ENCODE results near the gene ABCA13. TPM values are rescaled to one million over a fixed set of nuclear protein-coding genes. Genes with fewer than 3 reads are reported as not detected.

The ABCA13 gene
- total RNA-seq, 1 donor from 2014 or later: not detected

- intact Hi-C loops (cut with micrococcal nuclease): no loop called here
- H3K27ac ChIP-seq (replicated peaks): no peak overlapping the region
- no peaks in the 10 kb centered on the region for H3K4me1 ChIP-seq
- H3K4me3 ChIP-seq: no peak overlapping the region
- no peaks in the 10 kb centered on the region for H3K27me3 ChIP-seq (ENCODE audit: low read depth)
- H3K9me3 ChIP-seq (replicated peaks): no peaks in the 10 kb centered on the region
- no peak for DNase-seq
- no peak for TF ChIP-seq CTCF (IDR thresholded peaks at IDR 0.05; ENCODE audit: borderline replicate concordance)
- no peaks in the 10 kb centered on the region for H3K36me3 ChIP-seq
Measured at GRCh38 chr7:48316768-48317167, 145.5 kb downstream of the ABCA13 start.

DNA sequence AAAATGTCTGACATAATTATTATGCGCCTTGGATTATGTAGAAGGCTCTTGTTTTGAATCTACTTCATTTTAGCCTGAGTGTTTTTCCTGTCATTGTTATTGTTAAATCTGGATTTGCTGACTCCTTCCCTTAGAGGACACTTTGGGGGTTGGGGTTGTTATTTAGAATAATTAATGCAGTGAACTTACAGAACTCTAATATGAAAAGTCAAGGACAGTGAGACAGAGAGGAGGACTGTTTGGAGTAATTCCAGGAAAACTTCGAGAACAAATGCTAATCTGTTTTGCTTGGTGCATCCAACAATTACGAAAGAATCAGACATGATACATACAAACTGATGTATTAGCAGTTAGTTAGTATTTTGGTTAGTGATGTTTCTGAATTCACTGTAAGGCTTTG, 146.1 kb downstream of the ABCA13 start:
- intact Hi-C loops (cut with micrococcal nuclease): no loop called here
- H3K27me3 ChIP-seq (ENCODE audit: low read depth): no peaks in the 10 kb centered on the region
- no peak for TF ChIP-seq CTCF (IDR thresholded peaks at IDR 0.05; ENCODE audit: borderline replicate concordance)

DNA sequence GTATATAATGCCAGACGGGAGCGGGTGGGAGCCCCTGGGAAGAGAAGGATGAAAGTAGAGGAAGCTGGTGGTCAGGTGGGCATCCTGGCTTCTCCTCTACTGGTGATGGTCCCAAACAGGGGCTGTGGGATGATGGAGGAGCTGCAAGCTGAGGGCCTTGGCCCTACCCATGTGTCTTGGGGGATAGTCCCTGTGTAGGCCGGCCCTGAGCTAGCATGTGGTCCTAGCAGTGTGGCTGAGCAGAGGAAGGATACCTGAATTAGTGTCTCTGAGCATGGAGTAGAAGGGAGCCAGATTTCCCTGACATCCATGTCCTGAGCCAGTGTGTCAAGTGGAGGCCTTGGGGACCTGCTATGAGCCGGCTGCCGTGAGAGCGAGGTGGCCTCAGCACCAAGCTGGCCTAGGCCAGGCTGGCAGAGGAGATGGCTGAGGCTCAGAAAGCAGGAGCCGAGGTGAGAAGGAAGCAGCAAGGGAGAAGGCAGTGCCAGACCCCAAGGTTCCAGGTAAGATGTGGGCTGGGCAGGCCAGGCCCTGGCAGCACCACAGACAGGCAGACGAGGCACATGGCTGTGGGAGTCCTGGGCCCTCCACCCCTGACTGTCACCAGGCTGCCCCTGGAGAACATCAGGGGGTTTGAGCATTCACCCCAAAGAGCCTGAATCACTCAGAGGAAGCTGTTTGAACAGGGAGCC, 150.2 kb downstream of the ABCA13 start:
- Histone ChIP-seq H3K27ac (replicated peaks) (no peak overlapping the region), H3K36me3 (no peaks in the 10 kb centered on the region), H3K27me3 (ENCODE audit: low read depth) (no peaks in the 10 kb centered on the region), H3K9me3 (replicated peaks) (peaks cover 29% of the 10 kb centered on the region), H3K4me3 (no peak overlapping the region), H3K4me1 (no peaks in the 10 kb centered on the region)
- DNase-seq: no peak
- intact Hi-C loops (cut with micrococcal nuclease): no loop called here
- TF ChIP-seq CTCF (IDR thresholded peaks at IDR 0.05; ENCODE audit: borderline replicate concordance): no peak

More for the DNA sequence above, 146.1 kb downstream of the ABCA13 start:
- no peak overlapping the region for H3K27ac ChIP-seq (replicated peaks)
- DNase-seq: no peak
- no peaks in the 10 kb centered on the region for H3K4me1 ChIP-seq
- no peak overlapping the region for H3K4me3 ChIP-seq
- no peaks in the 10 kb centered on the region for H3K9me3 ChIP-seq (replicated peaks)
- no peaks in the 10 kb centered on the region for H3K36me3 ChIP-seq

DNA sequence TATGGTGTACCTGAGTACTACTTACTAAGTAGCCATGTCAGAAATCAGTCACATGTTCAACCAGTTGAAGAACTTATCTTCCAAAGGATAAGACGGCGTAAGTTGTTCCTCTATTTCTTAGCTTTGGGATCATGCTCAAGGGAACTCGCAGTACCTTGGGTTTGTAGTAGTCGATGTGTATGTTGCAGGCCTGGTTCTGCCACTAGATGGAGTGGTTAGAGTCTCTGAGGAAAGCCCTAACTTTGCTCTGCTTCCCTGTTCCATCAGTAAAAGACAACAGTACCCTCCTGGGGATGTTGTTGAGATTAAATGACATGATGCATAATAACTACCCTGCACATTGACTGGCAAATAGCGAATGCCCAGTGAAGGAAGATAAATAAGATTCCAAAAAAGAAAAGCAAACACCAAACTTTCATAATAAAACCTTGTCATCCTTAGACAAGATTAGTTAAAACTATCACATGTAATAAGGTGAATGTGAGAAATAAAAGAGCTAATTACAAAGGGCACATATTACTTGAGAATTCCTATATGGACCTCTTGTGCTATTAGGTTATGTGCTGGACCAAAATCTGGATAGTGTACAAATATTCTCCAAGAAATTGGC, 165.9 kb downstream of the ABCA13 start:
- no peaks in the 10 kb centered on the region for H3K36me3 ChIP-seq
- TF ChIP-seq CTCF (IDR thresholded peaks at IDR 0.05; ENCODE audit: borderline replicate concordance): peak; percentile 51
- H3K9me3 ChIP-seq (replicated peaks): no peaks in the 10 kb centered on the region
- intact Hi-C loops (cut with micrococcal nuclease): no loop called here
- no peak overlapping the region for H3K4me3 ChIP-seq
- peaks cover 22% of the 10 kb centered on the region for H3K27me3 ChIP-seq (ENCODE audit: low read depth)
- no peaks in the 10 kb centered on the region for H3K4me1 ChIP-seq
- no peak overlapping the region for H3K27ac ChIP-seq (replicated peaks)
- no peak for DNase-seq

GRCh38 chr7:48337781-48338180, 166.5 kb downstream of the ABCA13 start:
- no peak for DNase-seq
- intact Hi-C loops (cut with micrococcal nuclease): no loop called here
- Histone ChIP-seq H3K27ac (replicated peaks) (no peak overlapping the region), H3K4me3 (no peak overlapping the region), H3K9me3 (replicated peaks) (no peaks in the 10 kb centered on the region), H3K36me3 (no peaks in the 10 kb centered on the region), H3K4me1 (no peaks in the 10 kb centered on the region), H3K27me3 (ENCODE audit: low read depth) (peaks cover 22% of the 10 kb centered on the region)
- TF ChIP-seq CTCF (IDR thresholded peaks at IDR 0.05; ENCODE audit: borderline replicate concordance): no peak

All from left ventricle myocardium inferior (tissue), 1 donor.